ENCODE results near the gene IRGQ. TPM values are rescaled to one million over a fixed set of nuclear protein-coding genes. Genes with fewer than 3 reads are reported as not detected.

IRGQ gene
- total and polyA plus RNA-seq, 2 donors (not counting 3 experiments of a cell fraction or from before 2014, with no cell fraction given), result 15.8 to 33.2 TPM

- no TSS peak for BruUV-seq (replicated peaks)
- TF ChIP-seq EZH2 (IDR thresholded peaks at IDR 0.05; ENCODE audit: borderline replicate concordance, low read depth, low read length, severe bottlenecking), result no peak
- no peak for TF ChIP-seq JUN (IDR thresholded peaks at IDR 0.05; ENCODE audit: borderline replicate concordance, insufficient read depth, insufficient read length, low read depth)
- TF ChIP-seq MAX (IDR thresholded peaks at IDR 0.05; ENCODE audit: insufficient read depth, insufficient read length), result no peak
- no peak for TF ChIP-seq POLR2AphosphoS5 (IDR thresholded peaks at IDR 0.05; ENCODE audit: insufficient read depth, low read depth, low read length)
- TF ChIP-seq CTCF (IDR thresholded peaks at IDR 0.05; ENCODE audit: extremely low read depth in 1 of 2, insufficient read depth in 1 of 2, low read depth in 1 of 2, low read length in 2 of 2), result no peak
- no peak for TF ChIP-seq FOS (IDR thresholded peaks at IDR 0.05; ENCODE audit: borderline replicate concordance, insufficient read depth, low read length)
- TF ChIP-seq POLR2A (IDR thresholded peaks at IDR 0.05; ENCODE audit: low read depth, low read length), result no peak
- TF ChIP-seq GATA2 (IDR thresholded peaks at IDR 0.05; ENCODE audit: insufficient read depth, insufficient read length, low read depth, low read length), result no peak
- TF ChIP-seq MYC (IDR thresholded peaks at IDR 0.05; ENCODE audit: low read depth, low read length), result no peak
- intact Hi-C loops (cut with micrococcal nuclease), result no loop called here
- Histone ChIP-seq H3K36me3 (ENCODE audit: control insufficient read depth in 2 of 2, extremely low read depth in 1 of 2, insufficient read depth in 2 of 2, low read length in 2 of 2) (no peaks in the 10 kb centered on the region), H3K9me1 (replicated peaks; ENCODE audit: control insufficient read depth, extremely low read depth, insufficient read depth, low read length) (no peaks in the 10 kb centered on the region), H4K20me1 (replicated peaks; ENCODE audit: control insufficient read depth, extremely low read depth, insufficient read depth, low read length) (no peaks in the 10 kb centered on the region), H3K27ac (ENCODE audit: insufficient read depth, low read depth, low read length) (no peak overlapping the region), H3K4me1 (ENCODE audit: control insufficient read depth, extremely low read depth, insufficient read depth, low read length) (peaks cover 2% of the 10 kb centered on the region), H3K27me3 (ENCODE audit: control insufficient read depth in 2 of 2, insufficient read depth in 2 of 2, low read length in 2 of 2) (peaks cover 11 to 21% of the 10 kb centered on the region in 2 experiments), H3K9me3 (replicated peaks; ENCODE audit: control insufficient read depth, insufficient read depth, low read length) (no peaks in the 10 kb centered on the region), H3K9ac (replicated peaks; ENCODE audit: extremely low read depth, insufficient read depth, low read length) (no peak overlapping the region), H2AFZ (ENCODE audit: low read depth, low read length) (no peak overlapping the region), H3K4me2 (ENCODE audit: insufficient read depth, low read length) (no peak overlapping the region), H3K4me3 (replicated peaks in 1 of 3; ENCODE audit: insufficient read depth in 1 of 3, low read depth in 1 of 3, low read length in 3 of 3) (no peak overlapping the region), H3K79me2 (ENCODE audit: control insufficient read depth, insufficient read depth, low read length) (no peaks in the 10 kb centered on the region)
- CTCF ChIA-PET, result no interaction called here
- dilution Hi-C loops (cut with MboI; ENCODE audit: extremely low pct_ligation_motif_present, low sequenced_read_pairs), result no loop called here
- DNase-seq (ENCODE audit: low read depth, low spot score) (no peak), FAIRE-seq (no peak)
- POLR2A ChIA-PET, result no interaction called here
Observed at GRCh38 chr19:43634872-43635560, 39.1 kb upstream of the IRGQ start.
